A673 (cell line): ENCODE measurements around the gene CAPN5.

Experiments used
- CTCF ChIP-seq: fragments of 300-800, 200-600 bp; sonication (generic); conservative IDR thresholded peaks from 2 replicates; pipeline ENCODE4 v1.5.1; 2017; ENCODE audit warnings: low read depth, mild to moderate bottlenecking, antibody characterized with exemption, low read length, moderate library complexity, mixed read lengths
- EZH2 ChIP-seq: fragments of 200-600 bp; sonication (generic); IDR thresholded peaks from 2 replicates; pipeline ENCODE4 v1.6.1; 2017; ENCODE audit warnings: borderline replicate concordance, low read depth, mild to moderate bottlenecking, mixed read lengths, antibody characterized with exemption, low read length; ENCODE audit not compliant: poor library complexity, severe bottlenecking

- TF ChIP-seq EZH2 (no peak), CTCF (no peak)
Measured at GRCh38 chr11:77136784-77137420, 70.1 kb downstream of the CAPN5 start.
